ENCODE results near the gene SP1. TPM values are rescaled to one million over a fixed set of nuclear protein-coding genes. Genes with fewer than 3 reads are reported as not detected.
A peak's percentile ranks its signal among the peaks of the same experiment; 100 is the strongest.

The SP1 gene
- total RNA-seq, 1 donor from 2014 or later: 69.5 TPM

DNA sequence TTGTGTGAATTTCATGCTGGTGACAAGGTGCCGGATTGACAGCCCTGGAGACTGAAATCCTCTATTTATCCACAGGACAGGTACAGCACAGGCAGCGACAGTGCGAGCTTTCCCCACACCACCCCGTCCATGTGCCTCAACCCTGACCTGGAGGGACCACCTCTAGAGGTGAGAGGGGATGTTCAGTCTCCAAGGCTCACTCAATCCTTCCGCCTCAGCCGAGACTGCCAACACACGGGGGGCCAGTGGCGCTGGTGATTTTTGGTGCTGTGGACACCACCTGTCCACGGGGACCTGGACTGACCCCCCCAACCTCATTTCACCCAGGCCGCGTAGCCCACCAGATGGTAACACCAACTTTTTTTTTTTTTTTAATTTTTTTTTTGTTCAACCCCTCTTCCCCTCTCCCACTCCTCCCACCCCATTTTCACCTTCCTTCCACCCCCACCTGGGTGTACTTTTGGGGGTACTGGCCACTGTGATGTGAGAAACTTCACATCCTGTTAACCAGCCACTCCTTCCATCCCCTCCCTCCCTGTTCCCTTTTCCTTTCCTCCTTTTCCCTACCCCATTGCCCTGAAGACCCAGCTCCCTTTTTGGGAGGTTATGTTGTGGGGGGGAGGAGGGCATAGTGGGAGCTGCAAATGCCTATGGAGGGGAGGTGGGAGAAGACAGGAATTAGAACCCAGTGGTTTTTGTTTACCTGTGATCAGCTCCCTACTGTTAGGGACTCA is 84.9 kb downstream of the SP1 start:
- Mint-ChIP-seq H3K27ac (ENCODE audit: unreplicated experiment) (peak overlapping the region; percentile 61), H3K36me3 (ENCODE audit: low read depth, unreplicated experiment) (peaks cover 66% of the 10 kb centered on the region), H3K9me3 (ENCODE audit: unreplicated experiment) (no peaks in the 10 kb centered on the region), H3K4me3 (ENCODE audit: unreplicated experiment) (peak overlapping the region; percentile 56), H3K27me3 (ENCODE audit: unreplicated experiment) (no peaks in the 10 kb centered on the region), H3K4me1 (ENCODE audit: unreplicated experiment) (peaks cover 33% of the 10 kb centered on the region)
- no peak for DNase-seq (ENCODE audit: low spot score)
- TF ChIP-seq, protein P1, sequence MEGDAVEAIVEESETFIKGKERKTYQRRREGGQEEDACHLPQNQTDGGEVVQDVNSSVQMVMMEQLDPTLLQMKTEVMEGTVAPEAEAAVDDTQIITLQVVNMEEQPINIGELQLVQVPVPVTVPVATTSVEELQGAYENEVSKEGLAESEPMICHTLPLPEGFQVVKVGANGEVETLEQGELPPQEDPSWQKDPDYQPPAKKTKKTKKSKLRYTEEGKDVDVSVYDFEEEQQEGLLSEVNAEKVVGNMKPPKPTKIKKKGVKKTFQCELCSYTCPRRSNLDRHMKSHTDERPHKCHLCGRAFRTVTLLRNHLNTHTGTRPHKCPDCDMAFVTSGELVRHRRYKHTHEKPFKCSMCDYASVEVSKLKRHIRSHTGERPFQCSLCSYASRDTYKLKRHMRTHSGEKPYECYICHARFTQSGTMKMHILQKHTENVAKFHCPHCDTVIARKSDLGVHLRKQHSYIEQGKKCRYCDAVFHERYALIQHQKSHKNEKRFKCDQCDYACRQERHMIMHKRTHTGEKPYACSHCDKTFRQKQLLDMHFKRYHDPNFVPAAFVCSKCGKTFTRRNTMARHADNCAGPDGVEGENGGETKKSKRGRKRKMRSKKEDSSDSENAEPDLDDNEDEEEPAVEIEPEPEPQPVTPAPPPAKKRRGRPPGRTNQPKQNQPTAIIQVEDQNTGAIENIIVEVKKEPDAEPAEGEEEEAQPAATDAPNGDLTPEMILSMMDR (IDR thresholded peaks at IDR 0.05; ENCODE audit: unreplicated experiment): no peak

DNA sequence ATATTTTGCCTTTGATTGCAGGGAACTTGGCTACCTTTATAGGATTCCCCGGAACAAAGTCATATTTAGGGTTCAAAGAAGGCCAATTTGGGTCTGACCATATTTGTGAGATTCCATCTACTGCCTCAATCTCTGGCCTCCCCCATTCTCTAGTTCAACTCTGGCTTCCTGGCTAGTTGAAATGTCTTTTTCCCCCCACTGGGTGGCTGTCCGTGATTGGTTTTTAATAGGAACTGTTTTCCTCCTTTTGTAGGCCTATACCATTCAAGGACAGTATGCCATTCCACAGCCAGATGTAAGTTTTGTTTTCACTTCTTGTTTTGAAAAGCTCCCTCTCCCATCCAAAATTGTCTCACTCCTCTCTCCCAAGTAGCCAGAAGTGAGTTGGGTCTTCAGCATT is 85.7 kb downstream of the SP1 start:
- H3K4me1 Mint-ChIP-seq (ENCODE audit: unreplicated experiment): peaks cover 31% of the 10 kb centered on the region
- H3K9me3 Mint-ChIP-seq (ENCODE audit: unreplicated experiment): no peaks in the 10 kb centered on the region
- H3K27me3 Mint-ChIP-seq (ENCODE audit: unreplicated experiment): no peaks in the 10 kb centered on the region
- no peak for DNase-seq (ENCODE audit: low spot score)
- peaks cover 61% of the 10 kb centered on the region for H3K36me3 Mint-ChIP-seq (ENCODE audit: low read depth, unreplicated experiment)
- TF ChIP-seq, protein P1 (IDR thresholded peaks at IDR 0.05; ENCODE audit: unreplicated experiment): no peak
- H3K4me3 Mint-ChIP-seq (ENCODE audit: unreplicated experiment): no peak overlapping the region
- peak overlapping the region; percentile 48 for H3K27ac Mint-ChIP-seq (ENCODE audit: unreplicated experiment)

Other genes with a start within 250 kb of the SP1 start
- 47.6 TPM for gene ZNF740, start 199.5 kb upstream of the SP1 start, total RNA-seq (ENCODE audit: unreplicated experiment)
- gene CSAD, start 199.3 kb upstream of the SP1 start, total RNA-seq (ENCODE audit: unreplicated experiment): 23.8 TPM
- 0.56 TPM for gene ITGB7, start 172.9 kb upstream of the SP1 start, total RNA-seq (ENCODE audit: unreplicated experiment)
- 7.9 TPM for gene RARG, start 148.0 kb upstream of the SP1 start, total RNA-seq (ENCODE audit: unreplicated experiment)
- 11.8 TPM for gene ESPL1, start 111.9 kb upstream of the SP1 start, total RNA-seq (ENCODE audit: unreplicated experiment)
- 444 TPM for gene PFDN5, start 84.6 kb upstream of the SP1 start, total RNA-seq (ENCODE audit: unreplicated experiment)
- gene MYG1, start 80.5 kb upstream of the SP1 start, total RNA-seq (ENCODE audit: unreplicated experiment): 55.3 TPM
- gene AAAS, start 58.6 kb upstream of the SP1 start, total RNA-seq (ENCODE audit: unreplicated experiment): 56.2 TPM
- gene SP7, start 43.8 kb upstream of the SP1 start, total RNA-seq (ENCODE audit: unreplicated experiment): 3.6 TPM
- gene AMHR2, start 43.7 kb downstream of the SP1 start, total RNA-seq (ENCODE audit: unreplicated experiment): 1.3 TPM
- gene PRR13, start 61.6 kb downstream of the SP1 start, total RNA-seq (ENCODE audit: unreplicated experiment): 131 TPM
- 1,084 TPM for gene PCBP2, start 71.9 kb downstream of the SP1 start, total RNA-seq (ENCODE audit: unreplicated experiment)
- 20.9 TPM for gene MAP3K12, start 119.3 kb downstream of the SP1 start, total RNA-seq (ENCODE audit: unreplicated experiment)
- gene TARBP2, start 121.1 kb downstream of the SP1 start, total RNA-seq (ENCODE audit: unreplicated experiment): 45.3 TPM
- gene NPFF, start 127.3 kb downstream of the SP1 start, total RNA-seq (ENCODE audit: unreplicated experiment): not detected
- gene ATF7, start 246.2 kb downstream of the SP1 start, total RNA-seq (ENCODE audit: unreplicated experiment): 63.3 TPM